ENCODE results near the gene SLC25A10.
"Not testable (repeated sequence)": the region's sequence is repeated elsewhere in the genome, so short reads cannot be mapped to it uniquely, and the experiment has no call there.

SLC25A10 gene

DNA sequence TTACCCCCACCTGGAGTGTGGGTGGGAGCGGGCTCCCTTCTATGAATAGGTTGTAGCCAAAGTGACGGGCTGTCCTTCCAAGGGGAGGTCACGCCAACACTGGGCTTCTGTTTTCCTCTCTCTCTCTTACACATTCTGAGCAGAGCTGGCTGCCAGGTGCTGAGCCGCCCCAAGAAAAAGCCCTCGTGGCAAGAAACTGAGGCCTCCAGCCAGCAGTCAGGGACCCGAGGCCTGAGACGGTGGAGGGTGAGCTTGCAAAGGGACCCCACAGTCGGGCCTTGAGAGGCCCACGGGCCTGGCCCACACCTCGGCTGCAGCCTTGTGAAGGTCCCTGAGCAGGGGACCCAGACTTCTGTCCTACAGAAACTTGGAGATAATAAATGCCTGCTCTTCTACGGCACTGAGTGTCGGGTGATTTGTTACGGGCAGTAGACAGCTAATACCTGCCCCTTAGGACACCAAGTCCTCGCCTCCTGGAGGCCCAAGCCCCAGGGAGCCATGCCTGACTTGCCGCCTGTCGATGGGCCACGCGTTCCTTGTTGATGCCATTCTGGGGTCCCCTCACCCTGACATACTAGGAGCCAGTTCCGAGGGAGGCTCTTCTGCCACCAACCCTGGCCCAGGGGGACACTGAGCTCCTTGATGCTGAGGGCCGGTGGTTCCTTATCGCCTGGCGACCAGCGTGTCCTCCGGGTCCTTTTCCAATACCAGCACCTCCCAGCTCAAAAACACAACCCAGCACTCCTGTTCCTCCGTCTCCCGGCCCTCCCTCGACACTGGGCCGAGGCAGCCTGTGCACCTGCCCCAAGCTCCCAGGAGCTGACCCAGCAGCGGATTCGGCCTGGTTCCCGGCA lies 26.1 kb downstream of the SLC25A10 start:
- DNase-seq (ENCODE audit: insufficient read length, low spot score) = no peak
- no peak for FAIRE-seq
- TF ChIP-seq, protein P1, sequence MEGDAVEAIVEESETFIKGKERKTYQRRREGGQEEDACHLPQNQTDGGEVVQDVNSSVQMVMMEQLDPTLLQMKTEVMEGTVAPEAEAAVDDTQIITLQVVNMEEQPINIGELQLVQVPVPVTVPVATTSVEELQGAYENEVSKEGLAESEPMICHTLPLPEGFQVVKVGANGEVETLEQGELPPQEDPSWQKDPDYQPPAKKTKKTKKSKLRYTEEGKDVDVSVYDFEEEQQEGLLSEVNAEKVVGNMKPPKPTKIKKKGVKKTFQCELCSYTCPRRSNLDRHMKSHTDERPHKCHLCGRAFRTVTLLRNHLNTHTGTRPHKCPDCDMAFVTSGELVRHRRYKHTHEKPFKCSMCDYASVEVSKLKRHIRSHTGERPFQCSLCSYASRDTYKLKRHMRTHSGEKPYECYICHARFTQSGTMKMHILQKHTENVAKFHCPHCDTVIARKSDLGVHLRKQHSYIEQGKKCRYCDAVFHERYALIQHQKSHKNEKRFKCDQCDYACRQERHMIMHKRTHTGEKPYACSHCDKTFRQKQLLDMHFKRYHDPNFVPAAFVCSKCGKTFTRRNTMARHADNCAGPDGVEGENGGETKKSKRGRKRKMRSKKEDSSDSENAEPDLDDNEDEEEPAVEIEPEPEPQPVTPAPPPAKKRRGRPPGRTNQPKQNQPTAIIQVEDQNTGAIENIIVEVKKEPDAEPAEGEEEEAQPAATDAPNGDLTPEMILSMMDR (IDR thresholded peaks at IDR 0.05; ENCODE audit: insufficient read depth, missing control alignments) = no peak

DNA sequence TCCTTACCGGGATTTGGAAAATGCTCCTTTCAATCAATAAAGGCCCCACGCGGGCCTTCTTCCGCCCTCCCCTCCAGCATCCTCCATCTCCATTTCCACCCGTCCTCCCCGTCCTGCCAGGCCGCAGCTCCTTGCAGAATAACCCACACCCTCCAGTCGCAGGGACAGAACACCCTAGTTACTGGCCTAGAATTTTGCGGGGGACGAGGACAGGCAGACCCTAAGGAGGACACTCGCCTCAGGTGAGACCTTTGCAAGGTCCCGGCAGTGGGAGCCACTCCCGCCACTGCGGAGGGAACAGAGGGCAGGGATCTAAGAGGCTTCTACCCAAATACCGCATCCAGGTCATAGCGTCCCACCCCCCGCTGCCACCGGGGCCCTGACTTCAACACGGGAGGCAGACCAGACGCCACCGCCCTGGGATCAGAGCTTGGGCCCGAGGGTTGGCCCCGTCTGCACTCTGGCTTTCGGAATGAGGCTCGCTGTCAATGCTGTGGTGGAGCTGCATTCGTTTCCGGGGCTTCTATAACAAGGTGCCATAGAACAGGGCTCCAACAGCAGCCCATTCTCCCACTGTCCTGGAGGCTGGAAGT lies 26.8 kb downstream of the SLC25A10 start:
- DNase-seq (ENCODE audit: insufficient read length, low spot score) (no peak), FAIRE-seq (no peak)
- TF ChIP-seq, protein P1 (IDR thresholded peaks at IDR 0.05; ENCODE audit: insufficient read depth, missing control alignments) = no peak

DNA sequence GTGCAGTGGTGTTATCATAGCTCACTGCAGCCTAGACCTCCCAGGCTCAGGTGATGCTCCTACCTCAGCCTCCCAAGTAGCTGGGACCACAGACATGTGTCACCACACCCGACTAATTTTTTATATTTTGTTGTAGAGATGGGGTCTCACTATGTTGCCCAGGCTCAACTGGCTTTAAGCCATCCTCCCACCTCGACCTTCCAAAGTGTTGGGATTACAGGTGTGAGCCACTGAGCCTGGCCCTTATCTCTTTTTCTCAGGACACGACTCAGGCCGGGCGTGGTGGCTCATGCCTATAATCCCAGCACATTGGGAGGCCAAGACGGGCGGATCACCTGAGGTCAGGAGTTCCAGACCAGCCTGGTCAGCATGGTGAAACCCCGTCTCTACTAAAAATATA lies 27.5 kb downstream of the SLC25A10 start:
- not testable (repeated sequence) for FAIRE-seq; DNase-seq (ENCODE audit: insufficient read length, low spot score)

DNA sequence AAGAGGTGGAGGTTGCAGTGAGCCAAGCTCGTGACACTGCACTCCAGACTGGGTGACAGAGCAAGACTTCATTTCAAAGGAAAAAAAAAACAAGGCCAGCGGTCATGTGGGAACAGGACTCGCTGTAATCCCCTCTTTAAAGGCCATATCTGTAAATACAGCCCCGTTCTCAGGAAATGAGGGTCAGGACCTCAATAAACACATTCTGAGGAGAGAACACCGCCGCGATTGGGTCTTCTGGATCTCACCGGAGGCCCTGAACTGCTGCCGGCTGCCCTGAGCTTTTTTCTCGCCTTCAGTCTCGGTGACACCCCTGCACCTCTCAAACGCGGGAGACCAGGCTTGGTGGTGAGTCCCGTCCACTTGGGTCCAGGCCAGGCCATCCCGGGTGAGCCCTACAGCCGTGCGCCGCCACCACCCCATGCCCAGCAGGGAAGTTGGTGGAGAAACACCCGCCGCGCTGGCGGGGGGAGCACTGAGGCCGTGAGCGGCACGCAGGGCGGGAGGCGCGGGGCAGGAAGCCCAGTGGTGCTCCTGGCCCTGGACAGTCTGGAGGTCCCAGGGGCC lies 28.4 kb downstream of the SLC25A10 start:
- DNase-seq (ENCODE audit: insufficient read length, low spot score) (no peak), FAIRE-seq (no peak)
- TF ChIP-seq, protein P1 (IDR thresholded peaks at IDR 0.05; ENCODE audit: insufficient read depth, missing control alignments) = no peak

DNA sequence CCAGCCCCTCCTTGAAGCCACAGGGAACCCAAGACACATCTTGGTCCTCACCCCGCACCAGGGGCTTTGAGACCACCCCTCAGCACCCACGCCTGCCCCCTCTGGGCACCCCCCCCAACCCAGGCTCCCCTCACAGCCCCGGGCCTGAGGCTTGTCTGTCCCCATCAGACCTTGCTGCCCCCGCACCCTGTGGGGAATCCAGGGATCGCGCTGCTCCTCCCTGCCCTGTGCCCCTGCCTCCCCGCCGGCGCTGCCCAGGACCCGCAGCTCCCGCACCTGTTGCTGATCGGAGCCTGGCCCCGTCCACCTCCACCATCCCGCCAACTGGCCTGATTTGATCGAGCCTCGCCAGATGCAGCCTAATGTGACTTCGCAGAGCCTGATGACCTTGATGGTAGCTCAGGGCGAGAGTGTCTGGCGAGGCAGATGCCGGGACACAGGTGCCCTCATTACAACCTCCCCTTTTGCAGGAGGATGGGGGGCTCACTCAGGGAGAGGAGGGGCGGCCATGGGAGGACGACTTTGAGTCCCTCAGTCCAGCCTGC lies 29.0 kb downstream of the SLC25A10 start:
- TF ChIP-seq, protein P1 (IDR thresholded peaks at IDR 0.05; ENCODE audit: insufficient read depth, missing control alignments) = no peak
- FAIRE-seq (no peak), DNase-seq (ENCODE audit: insufficient read length, low spot score) (no peak)

DNA sequence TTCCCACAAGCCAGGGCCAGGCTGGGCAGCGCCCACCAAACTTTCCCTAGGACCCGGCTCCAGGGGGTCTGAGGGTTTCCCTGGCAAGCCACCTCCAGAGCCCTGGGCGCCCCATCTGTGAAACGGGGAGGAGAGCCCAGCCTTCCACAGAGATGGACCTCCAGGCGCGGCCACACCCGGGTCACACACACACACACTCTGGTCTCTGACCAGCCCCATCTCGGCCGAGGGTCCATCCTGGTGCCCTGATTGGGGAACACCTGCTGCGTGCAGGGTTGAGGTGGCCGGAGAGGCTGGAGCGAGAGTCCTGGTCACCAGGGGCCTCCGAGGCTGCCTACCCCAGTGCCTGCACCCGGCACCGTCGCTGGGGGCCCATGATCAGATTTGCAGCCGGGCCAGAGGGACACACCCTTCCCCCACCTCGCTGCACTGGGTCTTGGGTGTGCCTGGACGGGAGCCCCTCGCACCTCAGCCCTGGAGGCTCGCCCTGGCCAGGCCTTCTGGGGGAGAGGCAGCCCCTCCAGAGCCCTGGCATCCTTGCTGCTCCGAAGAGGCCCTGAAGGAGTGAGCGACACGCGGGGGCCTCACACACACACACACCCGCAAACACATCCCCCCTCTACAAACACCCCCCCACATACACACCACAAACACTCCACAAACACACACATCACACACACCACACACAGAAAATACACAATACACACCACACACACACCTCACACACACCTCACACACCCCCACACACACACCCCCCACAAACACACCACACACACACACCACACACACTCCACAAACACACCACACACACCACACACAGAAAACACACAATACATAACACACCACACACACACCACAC lies 29.7 kb downstream of the SLC25A10 start:
- FAIRE-seq (no peak), DNase-seq (ENCODE audit: insufficient read length, low spot score) (no peak)
- TF ChIP-seq, protein P1 (IDR thresholded peaks at IDR 0.05; ENCODE audit: insufficient read depth, missing control alignments) = no peak

Measured in D721Med (cell line).